ENCODE data around the gene SCT. TPM values are rescaled to one million over a fixed set of nuclear protein-coding genes. Genes with fewer than 3 reads are reported as not detected.

Gene SCT
- total RNA-seq, 2 donors from 2014 or later = 1.1 to 3.2 TPM

- H3K9me3 ChIP-seq = no peaks in the 10 kb centered on the region
- H3K9ac ChIP-seq (ENCODE audit: low read depth in 2 of 2, low read length in 2 of 2) = no peak overlapping the region
- H3K36me3 ChIP-seq = peaks cover 11% of the 10 kb centered on the region
- peaks cover 40% of the 10 kb centered on the region for H3K4me1 ChIP-seq
- no peak for DNase-seq
- TF ChIP-seq CTCF (IDR thresholded peaks at IDR 0.05) = no peak
- H3K27ac ChIP-seq = peak overlapping the region; percentile 95
- peak overlapping the region; percentile 69 for H3K4me3 ChIP-seq
- intact Hi-C loops (cut with DNase I) = loop anchor here (5.0 kb wide), 1 partner anchor 39 kb away; the partner anchor contains the start of gene PHRF1
- no peaks in the 10 kb centered on the region for H3K27me3 ChIP-seq
Observed at GRCh38 chr11:616320-617198, 10.4 kb downstream of the SCT start.

DNA sequence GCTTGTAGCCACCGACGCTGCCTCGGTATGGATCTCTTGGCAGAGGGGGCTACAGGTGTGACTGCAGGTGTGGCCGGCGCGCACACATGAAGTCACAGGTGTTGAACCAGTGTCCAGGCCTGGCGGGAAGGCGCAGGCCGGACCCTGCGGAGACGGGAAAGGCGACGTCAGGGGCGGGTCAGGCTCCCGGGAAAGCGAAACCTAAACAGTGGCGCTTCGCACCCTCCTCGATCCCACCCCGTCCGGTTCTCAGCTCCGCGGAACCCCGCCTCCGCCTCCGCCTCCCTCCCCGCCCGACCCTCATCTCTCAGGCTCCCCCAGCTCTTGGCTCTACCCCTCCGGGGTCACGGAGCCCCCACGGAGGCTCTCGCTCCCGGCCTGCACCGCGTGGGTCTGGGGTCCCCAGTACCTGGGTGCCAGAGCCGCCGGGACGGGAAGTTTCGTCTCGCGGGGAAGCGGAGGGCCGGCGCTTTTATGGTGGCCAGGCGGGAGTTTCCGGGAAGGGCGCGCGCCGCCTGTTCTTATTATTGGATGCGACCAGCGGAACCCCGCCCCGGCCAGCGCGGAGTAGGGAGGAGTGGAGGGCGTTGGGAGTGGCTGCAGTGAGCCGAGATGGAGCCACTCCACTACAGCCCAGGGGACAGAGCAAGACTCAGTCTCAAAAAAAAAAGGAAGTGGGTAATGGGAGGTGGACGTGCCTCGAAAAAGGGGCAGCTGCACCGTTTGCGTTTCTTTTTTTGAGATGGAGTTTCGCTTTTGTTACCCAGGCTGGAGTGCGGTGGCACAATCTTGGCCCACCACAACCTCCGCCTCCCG, 11.3 kb downstream of the SCT start, which contains the start of gene IRF7:
Gene IRF7 (minus strand): TSS at position 447 of the 816 bp plus-strand sequence. CDS start 586 bp downstream, outside the sequence.
- Histone ChIP-seq H3K27me3 (no peaks in the 10 kb centered on the region), H3K9me3 (no peaks in the 10 kb centered on the region), H3K9ac (ENCODE audit: low read depth in 2 of 2, low read length in 2 of 2) (peak within 1 kb of the TSS; percentile 64 to 92), H3K4me1 (peaks cover 41% of the 10 kb centered on the region), H3K4me3 (peak within 1 kb of the TSS; percentile 69), H3K36me3 (peaks cover 11% of the 10 kb centered on the region), H3K27ac (peak within 1 kb of the TSS; percentile 95)
- DNase-seq = peak; percentile 97
- TF ChIP-seq CTCF (IDR thresholded peaks at IDR 0.05) = no peak
- intact Hi-C loops (cut with DNase I) = loop anchor here (5.0 kb wide), 1 partner anchor 38 kb away; the partner anchor contains the start of gene PHRF1

- Histone ChIP-seq H3K4me3 (peak overlapping the region; percentile 69), H3K9ac (ENCODE audit: low read depth in 2 of 2, low read length in 2 of 2) (peak overlapping the region; percentile 64 to 92), H3K27me3 (no peaks in the 10 kb centered on the region), H3K9me3 (no peaks in the 10 kb centered on the region), H3K36me3 (peaks cover 11% of the 10 kb centered on the region), H3K27ac (peak overlapping the region; percentile 95), H3K4me1 (peaks cover 41% of the 10 kb centered on the region)
- no peak for DNase-seq
- intact Hi-C loops (cut with DNase I) = loop anchor here (5.0 kb wide), 1 partner anchor 38 kb away; the partner anchor contains the start of gene PHRF1
- no peak for TF ChIP-seq CTCF (IDR thresholded peaks at IDR 0.05)
Observed at GRCh38 chr11:614623-615503, 12.1 kb downstream of the SCT start.

- intact Hi-C loops (cut with DNase I) = no loop called here
- DNase-seq = no peak
- no peaks in the 10 kb centered on the region for H3K27me3 ChIP-seq
- H3K27ac ChIP-seq = peak overlapping the region; percentile 95
- no peak for TF ChIP-seq CTCF (IDR thresholded peaks at IDR 0.05)
- peaks cover 11% of the 10 kb centered on the region for H3K36me3 ChIP-seq
- peak overlapping the region; percentile 50 to 78 for H3K9ac ChIP-seq (ENCODE audit: low read depth in 2 of 2, low read length in 2 of 2)
- peak overlapping the region; percentile 8 for H3K4me3 ChIP-seq
- H3K4me1 ChIP-seq = peaks cover 41% of the 10 kb centered on the region
- no peaks in the 10 kb centered on the region for H3K9me3 ChIP-seq
Observed at GRCh38 chr11:614021-614622, 12.9 kb downstream of the SCT start.

Data from colonic mucosa (tissue), 4 donors.